Stimulated activated CD8-positive, alpha-beta memory T cell treated with anti-CD3 and anti-CD28 coated beads, Interleukin-15, amount 100 ng/mL, for 48 hours (primary cell): ENCODE measurements around the gene XPO4.
"Not testable (repeated sequence)": the region's sequence is repeated elsewhere in the genome, so short reads cannot be mapped to it uniquely, and the experiment has no call there.

ENCODE experiments used
- DNase-seq, 2 donors: peaks; one replicate each; pipeline ENCODE4 v3.0.0-alpha.2; 2020; ENCODE audit warnings: low read depth in 2 of 2

Gene XPO4

DNA sequence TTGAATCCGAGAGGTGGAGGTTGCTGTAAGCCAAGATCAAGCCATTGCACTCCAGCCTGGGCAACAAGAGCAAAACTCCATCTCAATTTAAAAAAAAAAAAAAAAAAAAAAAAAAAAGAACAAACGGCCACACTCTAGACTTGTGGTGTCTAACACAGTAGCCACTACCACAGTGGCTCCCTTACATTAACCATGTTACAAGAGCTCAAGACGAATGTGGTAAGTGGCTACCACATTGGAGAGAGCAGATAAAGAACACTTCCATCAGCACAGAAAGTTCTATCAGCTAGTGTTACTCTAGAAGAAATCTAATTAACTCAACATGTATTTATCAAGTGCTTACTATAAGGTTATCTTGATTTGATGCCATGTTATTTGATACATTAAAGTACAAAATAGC lies 11.5 kb downstream of the XPO4 start:
- no peak for DNase-seq

DNA sequence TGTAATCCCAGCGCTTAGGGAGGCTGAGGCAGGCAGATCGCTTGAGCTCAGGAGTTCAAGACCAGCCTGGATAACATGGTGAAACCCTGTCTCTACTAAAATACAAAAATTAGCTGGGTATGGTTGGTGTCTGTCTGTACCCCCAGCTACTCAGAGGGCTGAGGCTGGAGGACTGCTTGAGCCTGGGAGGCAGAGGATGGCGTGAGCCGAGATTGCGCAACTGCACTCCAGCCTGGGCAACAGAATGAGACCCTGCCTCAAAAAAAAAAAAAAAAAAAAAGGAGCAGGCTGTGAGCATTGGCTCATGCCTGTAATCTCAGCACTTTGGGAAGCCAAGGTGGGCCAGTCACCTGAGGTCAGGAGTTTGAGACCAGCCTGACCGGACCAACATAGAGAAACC lies 12.0 kb downstream of the XPO4 start:
- not testable (repeated sequence) for DNase-seq

- no peak for DNase-seq
Measured at GRCh38 chr13:20882206-20882605, 20.3 kb downstream of the XPO4 start.

GRCh38 chr13:20877902-20878301 lies 24.6 kb downstream of the XPO4 start:
- no peak for DNase-seq

DNA sequence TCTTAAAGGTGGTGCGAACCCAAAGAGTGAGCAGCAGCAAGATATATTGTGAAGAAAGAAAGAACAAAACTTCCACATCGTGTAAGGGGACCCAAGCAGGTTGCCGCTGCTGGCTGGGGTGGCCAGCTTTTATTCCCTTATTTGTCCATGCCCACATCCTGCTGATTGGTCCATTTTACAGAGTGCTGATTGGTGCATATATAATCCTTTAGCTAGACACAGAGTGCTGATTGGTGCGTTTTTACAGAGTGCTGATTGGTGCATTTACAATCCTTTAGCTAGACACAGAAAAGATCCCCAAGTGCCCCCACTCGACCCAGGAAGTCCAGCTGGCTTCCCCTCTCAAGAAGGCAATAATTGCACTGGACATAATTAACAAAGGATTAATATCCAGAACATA lies 25.7 kb downstream of the XPO4 start:
- not testable (repeated sequence) for DNase-seq

GRCh38 chr13:20874439-20874838 lies 28.1 kb downstream of the XPO4 start:
- not testable (repeated sequence) for DNase-seq

DNA sequence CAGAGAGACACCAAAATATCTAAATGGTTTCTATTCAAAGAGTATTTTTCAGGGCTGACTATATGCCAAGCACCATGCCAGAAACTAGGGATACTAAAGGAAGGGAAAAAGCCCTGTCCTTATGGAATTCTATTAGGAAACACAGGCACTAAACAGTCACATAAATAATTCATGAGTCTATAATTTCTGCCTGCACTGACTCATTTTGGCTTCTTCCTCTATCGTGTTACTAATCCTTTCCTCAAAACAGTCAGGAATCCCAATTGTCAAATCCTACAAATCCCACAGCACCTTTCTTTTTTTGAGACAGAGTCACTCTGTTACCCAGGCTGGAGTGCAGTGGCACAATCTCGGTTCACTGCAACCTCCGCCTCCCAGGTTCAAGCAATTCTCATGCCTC lies 29.2 kb downstream of the XPO4 start:
- no peak for DNase-seq

DNA sequence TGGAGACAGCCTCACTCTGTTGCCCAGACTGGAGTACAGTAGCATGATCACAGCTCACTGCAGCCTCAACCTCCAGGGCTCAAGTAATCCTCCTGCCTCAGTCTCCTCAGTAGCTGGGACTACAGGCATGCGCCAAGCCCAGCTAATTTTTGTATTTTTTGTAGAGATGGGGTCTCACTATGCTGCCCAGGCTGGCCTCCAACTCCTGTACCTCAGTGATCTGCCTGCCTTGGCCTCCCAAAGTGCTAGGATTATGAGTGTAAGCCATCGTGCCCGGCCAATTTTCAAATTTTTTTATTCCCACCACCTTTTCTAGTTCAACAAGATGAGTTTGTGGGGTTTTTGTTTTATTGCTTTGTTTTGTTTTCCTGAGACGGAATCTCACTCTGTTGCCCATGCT lies 31.7 kb downstream of the XPO4 start:
- no peak for DNase-seq

DNA sequence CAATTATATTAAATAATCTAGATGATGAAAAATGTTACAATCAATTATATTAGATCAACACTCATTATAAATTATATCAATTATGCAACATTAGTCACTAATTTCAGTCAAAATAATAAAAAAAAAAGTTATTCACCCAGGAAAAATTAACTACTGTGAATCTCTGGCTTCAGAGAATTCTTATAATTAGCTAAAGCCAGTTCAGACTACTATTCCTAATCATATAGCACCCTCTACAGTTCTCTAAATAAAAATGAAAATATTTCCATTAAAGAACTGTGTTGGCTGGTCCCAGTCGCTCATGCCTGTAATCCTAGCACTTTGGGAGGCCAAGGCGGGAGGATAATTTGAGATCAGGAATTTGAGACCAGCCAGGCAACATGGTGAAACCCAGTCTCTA lies 33.0 kb downstream of the XPO4 start:
- no peak for DNase-seq

DNA sequence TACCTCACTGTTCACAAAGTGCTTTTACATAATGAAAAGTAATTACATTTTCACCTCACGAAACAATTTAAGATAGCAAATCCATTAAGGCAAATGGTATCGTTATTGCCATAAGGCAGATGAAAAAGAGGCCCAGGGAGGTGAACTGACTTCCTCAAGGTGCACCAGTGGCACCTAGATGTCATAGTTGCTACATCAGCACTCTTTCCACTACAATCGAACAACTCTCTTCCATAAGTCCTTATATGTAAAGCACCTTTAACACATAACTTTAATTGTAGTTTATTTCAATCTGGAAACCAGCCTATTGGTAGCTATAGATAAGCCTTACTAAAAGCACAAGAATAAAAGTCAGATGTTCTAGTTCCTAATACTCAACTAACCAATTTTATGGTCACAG lies 35.1 kb downstream of the XPO4 start:
- DNase-seq = no peak

- not testable (repeated sequence) for DNase-seq
Measured at GRCh38 chr13:20861666-20862065, 40.9 kb downstream of the XPO4 start.

DNA sequence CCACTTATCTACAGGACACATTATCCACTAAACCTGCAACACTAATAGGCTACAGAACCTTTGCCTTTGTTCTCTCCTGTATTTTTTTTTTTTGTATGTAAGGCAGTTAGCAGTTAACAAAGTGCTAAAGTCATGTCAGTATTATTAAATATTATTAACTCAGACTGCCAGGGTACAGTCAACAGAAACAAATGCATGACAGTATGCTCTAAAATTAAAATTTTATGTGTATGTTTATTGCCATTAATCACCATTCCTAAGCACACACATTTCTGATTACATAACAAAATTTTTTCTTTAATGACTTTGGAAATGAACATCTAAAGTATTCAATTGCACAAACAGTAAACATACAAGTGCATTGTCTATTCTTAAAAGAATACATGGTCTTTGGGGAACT lies 41.7 kb downstream of the XPO4 start:
- DNase-seq = no peak

DNA sequence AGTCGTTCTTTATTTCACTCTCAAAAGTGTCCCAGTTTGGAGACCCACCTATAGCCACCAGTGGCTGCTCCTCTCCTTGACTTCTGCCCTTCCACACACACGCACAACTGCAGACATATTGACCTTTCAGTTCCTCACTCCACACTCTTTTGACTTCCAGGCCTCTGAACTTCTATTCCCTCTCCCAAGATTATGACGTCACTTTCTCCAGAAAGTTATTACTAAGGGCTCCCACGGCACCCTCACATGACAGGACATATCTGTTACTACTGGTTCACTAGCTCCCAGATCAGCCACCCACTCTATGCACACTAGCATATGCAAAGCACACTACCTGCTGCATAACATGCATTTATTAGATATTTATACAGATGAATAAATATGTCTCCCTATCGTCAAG lies 45.9 kb downstream of the XPO4 start:
- no peak for DNase-seq

DNA sequence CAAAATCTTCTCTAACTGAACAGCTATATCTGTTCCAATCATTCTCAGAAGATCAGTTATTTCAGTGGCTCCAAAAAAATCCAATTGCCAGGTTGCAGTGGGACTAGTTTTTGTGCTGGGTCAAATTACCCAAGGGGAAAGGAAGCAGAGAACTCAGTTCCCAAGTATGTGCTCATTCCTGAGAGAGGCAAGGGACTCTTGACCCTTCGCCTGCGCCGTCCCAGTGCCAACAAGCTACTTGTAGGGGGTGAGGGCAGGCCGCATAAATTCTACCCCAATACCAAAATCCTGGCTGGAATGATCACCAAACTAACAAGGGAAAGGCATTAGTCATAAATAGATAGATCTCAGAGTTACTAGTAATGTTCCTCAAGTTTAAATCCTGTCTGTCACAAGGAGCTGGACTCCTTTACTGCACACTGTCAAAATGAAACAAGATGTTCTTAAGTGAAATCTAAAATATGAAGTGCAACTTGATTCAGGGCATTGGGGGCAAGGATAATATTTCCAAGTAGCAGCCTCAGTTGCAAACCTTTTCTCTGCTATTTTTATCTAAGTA lies 50.6 kb downstream of the XPO4 start:
- no peak for DNase-seq

- no peak for DNase-seq
Measured at GRCh38 chr13:20848944-20849343, 53.6 kb downstream of the XPO4 start.

GRCh38 chr13:20848203-20848602 lies 54.3 kb downstream of the XPO4 start:
- DNase-seq = no peak

DNA sequence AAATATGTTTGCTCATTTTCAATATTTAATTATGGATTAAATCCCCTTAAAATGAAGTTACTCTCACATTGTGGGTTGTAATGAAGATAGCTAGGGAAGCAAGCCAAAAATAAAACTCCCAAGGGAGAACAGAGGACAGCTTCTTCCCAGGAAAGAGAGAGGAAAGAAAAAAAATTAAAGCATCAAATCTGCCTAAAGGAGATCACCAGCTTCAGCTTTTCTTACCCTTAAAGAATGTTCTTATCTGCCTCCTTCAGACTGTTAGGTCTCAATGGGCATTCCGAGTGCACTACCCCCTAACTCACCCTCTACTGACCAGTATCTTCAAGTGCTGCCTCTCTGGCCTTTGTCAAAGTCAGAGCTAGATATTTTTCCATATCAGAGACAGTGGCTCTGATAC lies 55.2 kb downstream of the XPO4 start:
- DNase-seq = no peak

- DNase-seq = no peak
Measured at GRCh38 chr13:20843166-20843565, 59.4 kb downstream of the XPO4 start.

DNA sequence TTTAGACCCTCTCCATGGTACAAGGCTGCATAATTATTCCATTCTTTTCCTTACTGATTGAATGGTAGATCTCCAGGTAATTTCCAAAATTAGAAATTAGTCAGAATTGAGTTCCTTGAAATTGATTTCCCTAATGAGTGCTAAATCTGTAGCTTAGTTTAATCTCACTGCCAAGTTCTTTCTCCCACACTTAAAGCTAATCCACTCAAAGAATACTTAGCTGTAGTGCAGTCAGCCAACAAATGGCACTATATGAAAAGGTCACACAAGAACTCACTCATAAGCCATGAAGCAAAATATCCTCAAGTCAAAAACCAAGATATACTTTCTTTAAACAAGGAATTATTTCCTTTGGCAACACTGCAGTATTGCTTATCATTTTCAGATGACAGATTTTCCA lies 62.0 kb downstream of the XPO4 start:
- no peak for DNase-seq

GRCh38 chr13:20833900-20834679 lies 68.5 kb downstream of the XPO4 start:
- DNase-seq = no peak

GRCh38 chr13:20832861-20833260 lies 69.7 kb downstream of the XPO4 start:
- no peak for DNase-seq

DNA sequence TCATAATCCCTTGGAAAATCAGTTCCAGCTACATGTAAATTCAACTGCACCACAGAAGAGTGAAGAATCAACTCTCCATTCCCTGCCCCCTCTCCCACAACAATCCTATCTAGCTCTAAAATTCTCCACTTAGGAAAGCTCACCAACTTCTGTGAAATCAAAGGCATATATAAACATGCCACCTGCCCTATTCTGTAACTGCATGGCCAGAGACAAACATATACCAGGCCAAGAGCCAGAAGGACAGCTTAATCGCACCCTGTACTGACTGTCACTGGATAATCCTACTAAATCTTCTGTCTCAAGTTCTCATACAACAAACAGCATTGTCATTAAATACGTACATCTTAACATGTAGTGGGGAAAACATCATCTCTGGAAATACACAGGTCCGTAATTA lies 70.6 kb downstream of the XPO4 start:
- DNase-seq = no peak

- DNase-seq = no peak
Measured at GRCh38 chr13:20831254-20831653, 71.3 kb downstream of the XPO4 start.
